H4 (cell line): ENCODE data around the gene HELB. TPM values are rescaled to one million over a fixed set of nuclear protein-coding genes. Genes with fewer than 3 reads are reported as not detected.

ENCODE experiments used
- DNase-seq: peaks from one replicate; pipeline ENCODE4 v3.0.0-alpha.2; 2015; ENCODE audit warnings: low spot score
- total RNA-seq: library from RNA; depleted of rRNA; stranded (reverse); fragments of >200 nt; shearing (Covaris generic); gene quantifications from 2 replicates; pipeline ENCODE4 v1.2.3, GENCODE V29; 2014; rRNA removed

The HELB gene
- total RNA-seq, 1 experiment from 2014 or later = 1.9 TPM

DNA sequence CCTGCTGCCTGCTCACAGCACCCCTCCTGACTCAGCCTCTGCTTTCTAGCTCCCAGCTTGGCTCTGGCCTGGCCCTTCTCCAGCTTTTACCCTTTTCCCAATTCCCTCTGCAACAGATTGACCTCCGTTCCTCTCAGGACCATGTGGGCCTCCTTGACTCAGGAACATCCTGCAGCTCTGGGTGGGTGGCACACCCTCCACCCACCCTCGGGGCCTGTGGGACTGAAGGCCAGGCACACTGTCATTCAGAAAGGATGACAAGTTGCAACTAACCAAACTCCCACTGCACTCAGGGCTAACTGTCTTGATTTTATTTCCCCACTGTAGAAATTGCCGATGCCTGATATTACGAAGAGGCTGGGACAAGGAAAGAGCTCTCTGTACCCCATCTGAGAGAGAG is 59.4 kb downstream of the HELB start:
- DNase-seq = no peak

DNA sequence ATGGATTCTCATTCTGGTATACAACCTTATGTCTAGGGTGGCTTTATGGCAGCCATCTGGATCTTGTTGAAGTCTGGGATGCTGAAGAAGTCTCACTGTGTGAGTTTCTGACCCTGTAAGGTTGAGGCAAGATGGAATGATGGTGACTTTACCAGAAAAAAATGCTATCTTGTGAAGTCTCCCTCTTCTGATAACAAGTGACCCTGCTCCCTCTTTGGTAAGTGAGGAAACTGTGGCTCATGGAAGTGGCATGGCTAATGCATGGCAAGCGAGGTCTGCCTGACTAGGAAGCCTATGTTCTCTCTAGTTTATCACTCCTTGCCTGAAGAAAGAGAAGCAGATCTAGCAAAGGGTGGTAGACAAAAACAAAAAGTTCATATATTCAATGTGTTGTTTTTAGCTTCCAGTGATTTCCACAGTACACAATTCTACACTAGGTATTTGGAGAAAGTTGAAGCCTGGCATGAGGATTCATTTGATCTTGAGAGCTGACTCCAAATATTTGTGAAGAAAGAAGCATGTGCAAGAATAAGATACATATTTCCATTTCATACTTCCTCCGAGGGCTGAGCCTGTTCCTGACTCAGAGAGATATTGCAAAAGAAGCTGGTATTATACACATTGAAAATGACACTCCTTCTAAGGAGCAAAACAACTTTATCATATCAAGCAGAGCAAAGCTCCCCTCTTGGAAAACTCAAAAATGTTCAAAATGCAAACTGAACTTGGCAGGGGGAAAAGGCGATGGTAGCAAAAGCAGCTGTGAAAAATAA is 63.6 kb downstream of the HELB start:
- no peak for DNase-seq

DNA sequence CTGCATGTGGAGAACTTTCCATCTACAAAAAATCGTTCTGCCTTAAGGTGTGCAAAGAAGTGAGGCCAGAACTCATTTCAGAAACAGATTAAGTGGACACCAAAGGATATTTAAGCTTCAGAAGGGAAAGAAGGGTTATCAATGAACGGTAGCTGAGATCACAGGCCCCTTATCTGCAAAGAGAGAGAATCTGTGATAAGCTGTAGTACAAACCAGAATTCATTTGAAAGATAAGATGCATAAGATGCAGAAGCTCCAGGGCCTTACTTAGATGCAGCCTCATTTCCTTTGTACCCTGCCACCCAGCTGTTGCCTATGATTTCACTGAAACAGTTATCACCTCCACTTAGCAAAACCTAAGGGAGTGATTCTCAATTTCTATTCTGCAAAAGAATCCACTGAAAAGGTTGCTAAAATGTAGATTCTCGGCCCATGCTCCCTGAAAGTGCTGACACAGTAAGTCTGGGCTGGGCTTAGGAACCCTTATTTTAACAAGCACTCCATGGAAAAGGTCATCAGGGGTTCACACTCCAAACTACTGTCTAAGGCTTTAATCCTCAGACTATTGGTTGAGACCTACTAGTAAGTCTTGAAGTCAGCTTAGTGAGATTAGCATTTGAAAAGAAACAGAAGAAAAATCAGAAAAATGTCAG is 64.8 kb downstream of the HELB start:
- no peak for DNase-seq

DNA sequence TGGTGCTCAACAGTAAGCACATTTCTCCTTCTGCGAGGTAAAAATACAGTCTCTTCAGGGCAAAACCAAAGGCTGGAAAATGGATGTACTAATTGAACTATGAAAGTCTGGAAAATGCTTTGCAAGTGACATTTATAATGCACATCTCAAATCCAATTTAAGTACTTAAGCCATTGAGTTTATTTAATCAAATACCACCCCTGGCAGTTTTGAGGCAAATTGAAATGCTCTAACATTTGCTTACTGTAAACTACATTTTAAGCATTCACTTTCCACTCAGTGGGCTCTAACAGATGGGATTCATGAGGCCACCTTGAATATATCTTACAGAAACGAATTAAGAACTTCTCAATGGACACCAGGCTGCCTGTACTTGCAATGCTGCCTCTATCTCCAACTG is 69.7 kb downstream of the HELB start:
- no peak for DNase-seq

DNA sequence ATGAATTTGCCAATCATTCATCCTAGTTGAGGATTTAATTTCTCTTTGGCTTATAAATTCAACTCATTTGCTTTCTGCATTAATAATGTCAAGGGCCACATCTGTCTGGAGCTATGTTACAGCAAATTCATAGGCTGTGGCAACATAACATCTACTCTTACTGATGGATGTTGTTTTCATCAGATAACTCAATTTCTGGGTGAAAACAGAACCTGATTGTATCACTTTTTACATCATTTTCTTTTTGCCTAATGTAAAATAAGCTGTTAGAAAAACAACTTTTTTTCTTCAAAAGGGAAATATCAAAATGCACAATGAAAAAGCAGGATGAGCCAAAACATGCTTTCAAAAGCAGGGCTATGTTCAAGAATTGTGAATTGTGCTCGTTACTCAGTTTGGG is 73.3 kb downstream of the HELB start:
- DNase-seq = no peak

DNA sequence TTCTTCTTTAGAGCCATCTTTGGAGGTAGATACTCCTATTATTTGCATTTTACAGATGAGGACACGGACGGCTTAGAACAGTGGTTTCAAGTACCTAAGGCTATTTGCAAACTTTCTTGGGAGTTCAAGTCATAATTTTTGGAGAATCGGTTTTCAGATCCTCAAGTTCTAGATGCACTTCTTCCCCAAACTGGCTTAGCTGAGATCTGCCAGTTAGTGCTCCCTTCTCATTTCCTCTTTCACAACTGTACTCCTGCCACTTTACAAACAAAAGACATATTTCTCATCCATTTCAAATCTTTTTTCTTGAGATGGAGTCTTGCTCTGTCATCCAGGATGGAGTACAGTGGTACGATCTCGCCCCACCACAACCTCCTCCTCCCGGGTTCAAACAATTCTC is 77.3 kb downstream of the HELB start:
- DNase-seq = no peak

DNA sequence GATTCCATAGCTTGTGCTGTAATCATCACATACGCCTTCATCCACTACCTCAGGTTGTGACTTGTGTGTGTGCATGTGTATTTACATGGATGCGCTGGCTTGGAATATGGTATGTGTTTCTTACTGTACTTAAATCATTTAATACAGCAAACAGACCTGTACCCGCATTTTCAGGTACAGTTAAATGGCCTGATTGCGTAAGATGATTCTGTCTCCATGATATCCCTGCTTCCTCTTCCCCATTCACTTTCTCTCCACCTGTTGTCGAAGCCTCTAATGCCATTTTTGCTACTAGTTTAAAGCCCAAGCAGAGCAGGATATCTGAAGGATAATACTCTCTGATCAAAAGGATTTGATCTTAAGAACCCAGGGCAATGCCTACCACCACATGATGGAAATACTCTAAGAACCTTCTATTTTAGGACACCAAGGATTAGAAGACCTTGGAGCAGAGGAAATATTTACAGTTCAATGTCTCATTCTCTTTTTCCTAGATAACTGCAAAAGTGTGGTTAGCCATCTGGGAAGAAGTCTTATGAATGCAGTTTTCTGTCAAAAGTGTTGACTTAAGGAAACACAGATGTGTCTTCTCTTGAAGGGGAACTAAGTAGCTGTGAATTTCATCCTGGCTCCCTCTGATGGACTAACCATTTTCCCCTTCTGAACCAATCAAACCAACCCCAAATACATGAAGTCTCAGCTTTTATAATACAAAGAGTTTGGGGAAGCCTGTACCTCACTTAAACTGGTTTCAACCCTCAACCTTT is 78.7 kb downstream of the HELB start:
- no peak for DNase-seq

DNA sequence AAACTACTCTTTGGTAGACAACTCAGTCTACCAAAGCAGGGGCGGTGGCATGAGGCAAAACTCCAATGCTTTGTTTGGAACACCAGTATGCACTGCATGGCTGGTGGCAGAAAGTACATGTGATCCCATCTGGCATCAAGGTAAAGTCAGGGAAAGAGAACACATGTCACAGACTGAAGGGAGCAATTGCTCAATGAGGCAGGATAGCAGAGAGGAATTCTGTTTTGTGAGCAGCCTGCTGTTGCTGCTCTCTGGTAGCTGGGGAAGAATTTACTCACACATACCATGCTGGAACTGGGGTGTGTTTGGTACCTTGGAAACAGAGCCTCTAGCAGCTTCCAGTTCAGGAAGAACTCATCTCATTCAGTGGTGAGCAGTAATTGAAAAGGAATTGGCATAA is 84.8 kb downstream of the HELB start:
- no peak for DNase-seq

Other genes starting within 250 kb of the HELB start
- gene LLPH, start 171.7 kb upstream of the HELB start, total RNA-seq = 29.6 and 34.4 TPM in 2 replicates
- gene TMBIM4, start 132.5 kb upstream of the HELB start, total RNA-seq = 114 and 182 TPM in 2 replicates
- 0.02 TPM in 1 of 2 replicates, not detected in the other for gene IRAK3, start 113.3 kb upstream of the HELB start, total RNA-seq